ENCODE measurements around the gene NARS2. TPM values are rescaled to one million over a fixed set of nuclear protein-coding genes. Genes with fewer than 3 reads are reported as not detected.

The NARS2 gene
- total RNA-seq, 2 experiments from 2014 or later = 27.5 to 29.6 TPM

DNA sequence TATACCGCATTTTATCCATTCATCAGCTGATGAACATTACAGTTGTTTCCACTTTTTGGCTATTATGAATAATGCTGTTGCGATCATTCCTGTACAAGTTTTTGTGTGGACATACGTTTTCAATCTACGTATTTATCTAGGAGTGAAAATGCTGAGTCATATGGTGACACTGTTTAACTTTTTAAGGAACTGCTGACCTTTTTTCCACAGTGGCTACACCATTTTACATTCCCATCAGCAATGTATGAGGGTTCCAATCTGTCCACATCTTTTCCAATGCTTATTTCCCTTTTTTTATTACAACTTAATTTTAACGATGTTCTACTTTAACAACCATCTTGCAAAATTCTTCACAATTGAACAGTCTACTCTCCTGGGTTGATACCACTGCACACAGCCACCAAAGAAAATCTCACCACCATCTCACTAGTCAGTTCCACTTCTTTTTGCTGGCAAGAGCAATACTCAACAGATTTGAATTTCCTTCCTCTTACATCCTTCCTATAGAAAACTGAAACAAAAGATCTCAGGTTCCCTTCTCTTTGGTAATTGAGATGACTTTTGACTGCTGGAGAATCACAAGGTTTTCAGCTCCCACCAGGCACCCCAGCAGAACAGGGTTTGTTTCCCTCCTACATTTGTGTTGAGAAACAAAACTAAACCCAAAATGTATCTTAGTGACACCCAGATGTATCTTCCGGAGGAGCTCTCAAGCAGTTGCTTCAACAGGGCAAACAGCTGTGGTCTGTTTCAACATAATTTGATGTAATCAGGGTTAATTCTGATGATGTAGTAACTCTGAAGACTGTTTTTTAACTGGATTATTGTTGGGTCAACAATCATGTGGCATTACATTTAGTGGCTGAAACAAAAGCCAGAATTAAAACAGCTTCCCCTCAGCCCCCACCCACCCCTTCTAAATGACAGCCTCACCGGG is 150.1 kb downstream of the NARS2 start:
- POLR2A ChIA-PET = no interaction called here

GRCh38 chr11:78423241-78423640 is 151.4 kb downstream of the NARS2 start:
- ChIA-PET CTCF (interaction anchor here (0.9 kb wide), 1 partner anchor 58 kb away, joined by 3 read pairs; no protein-coding TSS in a partner anchor), POLR2A (interaction anchor here (0.6 kb wide), 1 partner anchor 16 kb away, joined by 3 read pairs; no protein-coding TSS in a partner anchor)

More for the DNA sequence above, 150.1 kb downstream of the NARS2 start:
- CTCF ChIA-PET = interaction anchor here (0.7 kb wide), 1 partner anchor 16 kb away, joined by 3 read pairs; no protein-coding TSS in a partner anchor

DNA sequence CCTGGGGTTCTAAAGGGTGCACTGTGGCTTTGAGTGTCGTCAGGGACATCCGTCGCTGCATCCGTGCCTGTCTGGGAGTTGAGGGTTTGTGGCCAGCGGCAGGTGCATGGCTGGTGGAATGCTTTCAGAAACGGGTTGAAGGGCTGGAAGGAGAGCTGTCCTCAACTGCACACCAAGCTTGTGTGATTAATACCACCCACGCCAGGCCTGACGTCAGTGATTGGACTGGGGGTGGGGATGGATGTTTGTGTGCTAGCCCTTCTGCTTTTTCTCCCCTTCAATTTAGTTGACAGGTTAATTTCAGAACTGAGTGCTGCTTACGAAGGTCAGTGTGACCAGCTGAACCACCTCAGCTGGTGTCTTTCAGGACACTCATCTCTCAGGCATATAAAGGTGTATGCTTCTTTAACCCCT is 153.9 kb downstream of the NARS2 start:
- CTCF ChIA-PET = interaction anchor here (0.7 to 1.5 kb wide), 3 partner anchors 11 to 176 kb away, joined by 3 to 4 read pairs (median 3); no protein-coding TSS in a partner anchor
- POLR2A ChIA-PET = no interaction called here

DNA sequence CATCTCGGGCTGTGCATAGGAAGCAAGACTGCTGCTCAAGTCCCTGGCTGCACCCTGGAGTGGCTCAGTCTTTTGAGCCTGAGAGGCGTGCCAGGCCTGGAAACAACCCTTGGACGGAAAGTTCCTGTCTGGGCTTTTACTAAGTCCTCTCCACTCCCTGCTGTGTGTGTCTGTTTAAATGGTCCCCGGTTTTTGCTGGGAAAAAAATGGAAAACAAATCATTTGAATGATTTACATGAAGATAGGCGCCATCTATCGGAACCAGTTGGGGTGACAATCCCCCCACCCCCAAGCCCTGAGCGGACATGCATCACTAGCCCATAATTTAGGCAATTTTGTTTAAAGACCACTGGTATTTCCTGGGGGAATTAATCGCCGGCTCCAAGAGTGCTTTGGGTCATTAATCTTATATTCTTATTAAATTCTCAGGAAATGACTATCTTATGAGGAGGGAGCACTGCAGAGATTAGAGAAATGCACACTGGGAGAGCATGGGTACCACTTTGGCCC is 154.4 kb downstream of the NARS2 start:
- ChIA-PET CTCF (interaction anchor here (0.7 to 1.5 kb wide), 5 partner anchors 9 to 281 kb away, joined by 3 to 6 read pairs (median 3); partner anchors contain the start of gene ALG8), POLR2A (no interaction called here)

DNA sequence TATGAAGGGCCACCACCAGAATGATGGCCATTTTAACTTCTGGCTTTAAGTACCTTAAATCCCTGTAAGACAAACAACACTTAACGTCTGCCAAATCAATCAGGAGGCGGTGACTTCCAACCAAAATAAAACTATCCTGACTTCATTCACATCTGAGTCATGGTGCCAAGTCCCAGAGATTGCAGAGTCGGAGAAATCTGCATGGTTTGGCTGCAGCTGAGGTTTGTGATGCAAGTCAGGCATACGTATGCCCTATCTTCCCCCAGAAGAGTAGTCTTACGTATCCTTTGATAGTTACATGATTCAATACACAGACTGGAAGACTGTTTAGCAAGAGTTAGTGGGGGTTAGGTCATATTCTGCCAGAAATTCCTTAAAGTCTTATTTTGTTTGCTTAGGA is 155.3 kb downstream of the NARS2 start:
- ChIA-PET CTCF (interaction anchor here (0.6 to 3.2 kb wide), 5 partner anchors 10 to 280 kb away, joined by 3 to 17 read pairs (median 3); partner anchors contain the start of genes ALG8 and KCTD21), POLR2A (no interaction called here)

DNA sequence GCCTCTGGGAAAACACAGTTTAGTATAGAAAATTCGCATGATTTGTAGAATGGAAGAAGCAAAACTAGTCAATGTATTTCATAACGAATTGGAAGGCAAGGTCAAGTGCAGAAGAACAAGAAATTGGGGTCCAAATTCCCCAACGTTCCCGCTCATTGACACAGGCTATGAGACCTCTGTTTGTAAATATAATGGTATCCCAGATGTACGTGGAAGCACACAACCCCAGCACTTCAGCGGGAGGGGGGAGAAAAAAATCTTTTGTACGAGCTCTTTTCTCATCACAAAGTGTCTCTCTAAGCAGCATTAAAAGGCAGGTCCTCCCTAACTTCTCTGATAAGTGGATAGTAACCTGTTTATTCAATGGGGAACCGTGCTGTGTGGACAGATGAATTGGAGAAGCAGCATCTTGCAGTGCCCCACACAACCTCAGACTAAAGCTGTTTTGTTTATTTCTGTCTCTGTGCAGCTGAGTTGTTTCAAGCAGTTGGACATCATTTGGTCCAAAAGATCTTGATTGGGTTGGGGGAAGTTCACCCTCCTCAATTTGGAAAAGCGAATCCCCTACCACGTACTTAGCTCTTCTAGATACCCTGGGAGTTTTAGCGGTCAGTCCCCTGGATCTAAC is 156.0 kb downstream of the NARS2 start:
- ChIA-PET POLR2A (interaction anchor here (0.6 to 1.7 kb wide), 2 partner anchors 49 to 156 kb away, joined by 6 to 7 read pairs; partner anchors contain the start of gene NARS2), CTCF (interaction anchor here (0.6 to 3.2 kb wide), 7 partner anchors 9 to 230 kb away, joined by 3 to 17 read pairs (median 3); partner anchors contain the start of gene KCTD21)

- ChIA-PET POLR2A (interaction anchor here (0.6 to 1.7 kb wide), 4 partner anchors 47 to 279 kb away, joined by 3 to 7 read pairs (median 4); partner anchors contain the start of genes ALG8 and NARS2), CTCF (interaction anchor here (1.0 to 3.2 kb wide), 5 partner anchors 10 to 147 kb away, joined by 3 to 17 read pairs (median 3); no protein-coding TSS in a partner anchor)
Observed at GRCh38 chr11:78417888-78418583, 156.6 kb downstream of the NARS2 start.

DNA sequence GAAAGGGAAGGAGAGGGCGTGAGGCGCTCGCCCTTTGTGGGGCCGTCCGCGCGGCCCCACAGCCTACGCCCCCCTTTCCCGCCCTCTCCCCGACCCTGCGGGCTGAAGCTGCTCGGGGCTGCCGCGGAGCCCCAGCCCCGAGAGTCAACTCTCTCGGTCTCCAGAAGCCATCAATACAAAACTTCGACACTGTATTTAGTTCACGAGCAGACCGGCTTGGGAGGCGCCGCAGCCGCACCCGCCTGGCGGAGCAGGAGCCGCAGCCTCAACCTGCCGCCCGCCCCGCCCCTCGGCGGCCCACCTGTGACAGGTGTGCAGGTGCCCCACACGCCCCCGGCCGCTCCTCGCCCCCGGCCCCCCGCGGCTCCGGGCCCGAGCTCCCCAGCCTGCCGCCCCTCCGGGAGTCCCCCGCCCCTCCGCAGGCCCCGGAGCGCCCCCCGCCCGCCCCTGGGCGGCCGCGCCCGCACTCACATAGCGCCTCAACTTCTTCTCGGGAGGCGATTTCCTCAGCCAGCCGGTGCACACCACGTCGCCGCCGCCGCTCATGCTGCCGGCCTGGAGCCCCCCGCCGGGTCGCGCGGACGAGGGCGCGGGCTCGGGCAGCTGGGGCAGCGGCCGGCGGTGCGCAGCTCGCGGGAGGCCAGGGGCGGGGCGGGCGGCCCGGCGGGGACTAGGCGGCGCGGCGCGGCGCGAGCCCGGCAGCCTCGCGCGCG is 157.3 kb downstream of the NARS2 start, which contains the start of gene GAB2:
Gene GAB2 (minus strand): TSS at position 646 of the 713 bp plus-strand sequence. CDS start 100 bp downstream, at position 546.
- POLR2A ChIA-PET = interaction anchor here (0.6 to 1.7 kb wide), 5 partner anchors 37 to 547 kb away, joined by 3 to 6 read pairs (median 3); partner anchors contain the start of genes ALG8 and NARS2
- CTCF ChIA-PET = interaction anchor here (0.7 to 3.2 kb wide), 8 partner anchors 10 to 190 kb away, joined by 3 to 17 read pairs (median 4); no protein-coding TSS in a partner anchor

DNA sequence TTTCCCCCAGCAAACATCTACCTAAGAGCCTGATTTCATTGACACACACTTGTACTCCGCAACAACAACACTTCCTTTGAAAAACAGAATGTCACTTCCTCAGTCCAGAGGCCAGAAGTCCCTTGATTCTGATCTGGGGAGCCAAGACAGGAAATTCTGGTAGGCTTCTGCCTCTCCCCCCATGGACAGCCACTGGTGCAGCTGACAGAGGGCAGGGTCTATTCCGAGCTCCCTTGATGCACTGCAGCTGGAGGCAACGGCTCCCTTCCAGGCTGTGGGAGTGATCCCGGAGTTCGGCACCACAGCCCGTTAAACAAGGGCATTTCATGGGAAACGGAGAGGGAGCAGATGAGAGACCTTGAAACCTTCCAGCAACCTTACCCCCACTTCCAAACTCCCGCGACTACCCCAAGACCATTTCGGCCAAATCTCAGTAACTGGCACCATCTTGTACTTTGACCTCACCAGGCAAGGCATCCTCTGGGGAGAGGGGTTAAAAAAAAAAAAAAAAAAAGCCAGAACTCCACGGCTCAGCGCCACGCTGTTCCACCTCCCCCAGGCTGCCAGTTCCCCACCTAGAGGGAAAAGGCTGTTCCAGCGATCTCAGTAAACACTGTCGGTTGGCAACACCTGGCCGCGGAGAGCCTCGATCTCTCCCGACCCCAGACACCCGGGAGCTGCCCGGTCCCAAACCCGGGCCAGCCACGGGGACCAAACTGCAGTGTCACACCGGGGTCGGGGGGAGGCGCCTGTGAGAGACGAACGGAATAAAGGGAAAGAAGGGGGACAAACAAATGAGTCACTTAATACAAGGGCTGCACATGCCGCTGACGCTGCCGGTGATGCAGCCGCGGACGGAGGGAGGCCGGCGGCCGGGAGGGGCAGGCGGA is 158.1 kb downstream of the NARS2 start:
- ChIA-PET CTCF (interaction anchor here (0.6 to 3.2 kb wide), 9 partner anchors 10 to 189 kb away, joined by 3 to 17 read pairs (median 4); no protein-coding TSS in a partner anchor), POLR2A (interaction anchor here (0.6 to 1.7 kb wide), 4 partner anchors 38 to 548 kb away, joined by 3 to 6 read pairs (median 4); partner anchors contain the start of genes ALG8 and NARS2)

GRCh38 chr11:78415338-78415737 is 159.3 kb downstream of the NARS2 start:
- ChIA-PET CTCF (interaction anchor here (1.2 to 1.6 kb wide), 2 partner anchors 149 to 187 kb away, joined by 3 to 6 read pairs; no protein-coding TSS in a partner anchor), POLR2A (no interaction called here)

GRCh38 chr11:78414321-78415051 is 160.2 kb downstream of the NARS2 start:
- ChIA-PET POLR2A (no interaction called here), CTCF (interaction anchor here (1.2 to 1.6 kb wide), 2 partner anchors 150 to 186 kb away, joined by 3 to 6 read pairs; no protein-coding TSS in a partner anchor)

DNA sequence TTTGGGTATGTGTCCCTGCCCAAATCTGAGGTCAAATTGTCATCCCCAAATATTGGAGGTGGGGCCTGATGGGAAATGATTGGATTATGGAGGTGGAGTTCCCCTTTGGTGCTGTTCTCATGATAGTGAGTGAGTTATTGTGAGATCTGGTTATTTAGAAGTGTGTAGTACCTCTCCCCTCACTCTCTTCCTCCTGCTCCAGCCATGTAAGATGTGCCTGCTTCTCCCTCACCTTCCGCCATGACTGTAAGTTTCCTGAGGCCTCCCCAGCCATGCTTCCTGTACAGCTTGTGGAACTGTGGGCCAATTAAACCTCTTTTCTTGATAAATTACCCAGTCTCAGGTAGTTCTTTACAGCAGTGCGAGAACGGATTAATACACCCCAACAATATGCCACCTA is 166.0 kb downstream of the NARS2 start:
- POLR2A ChIA-PET = no interaction called here

DNA sequence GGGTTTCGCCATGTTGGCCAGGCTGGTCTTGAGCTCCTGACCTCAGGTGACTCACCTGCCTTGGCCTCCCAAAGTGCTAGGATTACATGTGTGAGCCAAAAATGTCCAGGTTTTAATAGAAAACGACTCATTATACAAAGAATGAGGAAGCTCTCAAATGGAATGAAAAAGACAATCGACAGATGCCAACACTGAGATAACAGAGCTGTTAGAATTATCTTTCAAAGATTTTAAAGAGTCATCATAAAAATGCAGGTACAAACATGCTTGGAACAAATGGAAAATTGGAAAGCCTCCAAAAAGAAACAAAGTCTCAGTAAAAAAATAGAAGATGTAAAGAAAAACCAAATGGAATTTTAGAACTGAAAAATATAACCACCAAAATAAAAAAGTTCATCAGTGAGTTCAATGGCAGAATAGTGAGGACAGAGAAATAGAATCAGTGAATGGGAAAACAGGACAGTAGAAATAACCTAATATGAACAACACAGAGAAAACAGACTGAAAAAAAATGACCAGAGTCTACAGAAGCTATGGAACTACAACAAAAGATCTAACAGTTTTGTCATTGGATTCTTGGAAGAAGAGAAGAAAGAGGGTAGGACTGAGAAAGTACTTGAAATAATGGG is 168.0 kb downstream of the NARS2 start:
- POLR2A ChIA-PET = no interaction called here
- CTCF ChIA-PET = no interaction called here

More for the DNA sequence above, 166.0 kb downstream of the NARS2 start:
- CTCF ChIA-PET = no interaction called here

DNA sequence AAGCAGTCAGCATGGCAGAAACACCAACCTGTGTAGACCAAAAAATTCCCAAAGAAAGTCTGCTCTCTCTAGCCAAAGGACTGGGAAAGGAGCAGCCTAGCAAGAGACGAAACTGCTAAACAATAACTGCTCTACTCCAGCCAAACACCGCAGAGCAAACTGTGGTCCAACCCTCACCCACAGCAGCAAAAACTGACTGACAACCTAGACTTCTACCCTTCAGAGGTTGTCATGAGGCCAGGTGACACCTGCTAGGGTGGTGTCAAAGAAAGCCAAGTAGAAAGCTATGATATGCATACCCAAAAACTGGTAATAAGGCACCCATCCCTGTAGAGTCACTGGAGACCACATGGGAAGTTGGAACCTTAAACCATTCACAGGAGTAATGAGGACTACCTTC is 168.9 kb downstream of the NARS2 start:
- POLR2A ChIA-PET = no interaction called here
- CTCF ChIA-PET = no interaction called here

GRCh38 chr11:78403781-78404180 is 170.9 kb downstream of the NARS2 start:
- CTCF ChIA-PET = no interaction called here
- POLR2A ChIA-PET = no interaction called here

DNA sequence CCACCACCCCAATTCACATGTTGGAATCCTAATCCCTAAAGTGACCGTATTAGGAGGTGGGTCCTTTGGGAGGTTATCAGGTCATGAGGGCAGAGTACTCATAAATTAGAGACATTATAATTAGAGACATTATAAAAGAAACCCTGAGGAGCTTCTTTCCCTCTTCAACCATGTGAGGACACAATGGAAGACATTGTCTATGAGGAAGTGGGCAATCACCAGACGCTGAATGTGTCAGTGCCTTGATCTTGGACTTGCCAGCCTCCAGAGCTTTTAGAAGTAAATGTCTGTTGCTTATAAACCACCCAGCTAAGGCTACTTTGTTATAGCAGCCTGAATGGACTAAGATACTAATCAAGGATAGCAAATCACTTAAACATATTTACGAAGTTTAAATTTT is 171.8 kb downstream of the NARS2 start:
- POLR2A ChIA-PET = no interaction called here
- CTCF ChIA-PET = no interaction called here

Measured in activated CD8-positive, alpha-beta memory T cell treated with anti-CD3 and anti-CD28 coated beads for 36 hours (primary cell).